Ovary (tissue), 3 donors: ENCODE measurements around the gene MAD1L1.

ENCODE experiments used
- EP300 ChIP-seq: sonication (generic); formaldehyde crosslinking; IDR thresholded peaks from one replicate; pipeline ENCODE4 v1.6.1; 2017; ENCODE audit warnings: antibody characterized with exemption
- POLR2A ChIP-seq: fragments of 450-650 bp; IDR thresholded peaks from one replicate; pipeline ENCODE4 v1.6.1; 2017; ENCODE audit warnings: antibody characterized with exemption, mild to moderate bottlenecking, moderate library complexity
- TF ChIP-seq, protein P1 (sequence below), 3 donors: fragments of 450-650 bp in 2 of 3; fragments of 200-600 bp in 1 of 3; IDR thresholded peaks; one replicate each; pipeline versions ENCODE4 v1.5.1 to v1.8.0; 2016 to 2022; ENCODE audit warnings: antibody characterized with exemption in 3 of 3, mild to moderate bottlenecking in 1 of 3
- donor health status: DM: no; HTN: no; CAD: no.

DNA sequence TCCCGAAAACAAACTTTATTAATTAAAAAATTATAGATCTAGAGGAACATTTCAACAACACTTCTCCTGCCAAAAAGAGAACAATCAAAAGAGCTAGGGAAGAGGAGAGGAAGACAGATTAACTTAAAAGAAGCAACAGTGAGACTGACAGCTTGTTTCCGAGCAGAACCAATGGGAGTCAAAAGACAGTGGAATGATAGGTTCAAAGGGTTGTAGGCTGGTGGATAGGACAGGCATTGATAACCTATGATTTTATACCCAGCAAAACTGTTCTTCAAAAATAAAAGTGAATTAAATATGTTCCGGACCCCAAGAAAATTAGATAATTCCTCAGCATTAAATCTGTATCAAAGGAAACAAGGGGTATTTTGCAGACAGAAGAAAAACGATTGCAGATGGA is 207.6 kb downstream of the MAD1L1 start:
- TF ChIP-seq, protein P1, sequence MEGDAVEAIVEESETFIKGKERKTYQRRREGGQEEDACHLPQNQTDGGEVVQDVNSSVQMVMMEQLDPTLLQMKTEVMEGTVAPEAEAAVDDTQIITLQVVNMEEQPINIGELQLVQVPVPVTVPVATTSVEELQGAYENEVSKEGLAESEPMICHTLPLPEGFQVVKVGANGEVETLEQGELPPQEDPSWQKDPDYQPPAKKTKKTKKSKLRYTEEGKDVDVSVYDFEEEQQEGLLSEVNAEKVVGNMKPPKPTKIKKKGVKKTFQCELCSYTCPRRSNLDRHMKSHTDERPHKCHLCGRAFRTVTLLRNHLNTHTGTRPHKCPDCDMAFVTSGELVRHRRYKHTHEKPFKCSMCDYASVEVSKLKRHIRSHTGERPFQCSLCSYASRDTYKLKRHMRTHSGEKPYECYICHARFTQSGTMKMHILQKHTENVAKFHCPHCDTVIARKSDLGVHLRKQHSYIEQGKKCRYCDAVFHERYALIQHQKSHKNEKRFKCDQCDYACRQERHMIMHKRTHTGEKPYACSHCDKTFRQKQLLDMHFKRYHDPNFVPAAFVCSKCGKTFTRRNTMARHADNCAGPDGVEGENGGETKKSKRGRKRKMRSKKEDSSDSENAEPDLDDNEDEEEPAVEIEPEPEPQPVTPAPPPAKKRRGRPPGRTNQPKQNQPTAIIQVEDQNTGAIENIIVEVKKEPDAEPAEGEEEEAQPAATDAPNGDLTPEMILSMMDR (IDR thresholded peaks at IDR 0.05): no peak
- no peak for TF ChIP-seq EP300
- no peak for TF ChIP-seq POLR2A
